ES-I3 (cell line): Measurements from ENCODE around the gene MYO16.

Experiments used
- H3K36me3 ChIP-seq: 2 replicates; pipeline ENCODE4 v1.6.1; 2013; ENCODE audit warnings: mild to moderate bottlenecking, low read length, control low read depth, moderate library complexity; ENCODE audit not compliant: insufficient read depth
- H3K4me1 ChIP-seq: 2 replicates; pipeline ENCODE4 v1.6.1; 2013; ENCODE audit warnings: mild to moderate bottlenecking, control low read depth, low read length; ENCODE audit not compliant: insufficient read depth
- H3K9ac ChIP-seq: 2 replicates; pipeline ENCODE4 v1.6.1; 2013; ENCODE audit warnings: low read depth, mild to moderate bottlenecking, low read length, moderate library complexity
- H3K9me3 ChIP-seq: 2 replicates; pipeline ENCODE4 v1.6.1; 2013; ENCODE audit warnings: mild to moderate bottlenecking, low read length, moderate library complexity; ENCODE audit not compliant: control insufficient read depth, insufficient read depth

The MYO16 gene

GRCh38 chr13:108629181-108629752, at the start of gene MYO16:
TSS of gene MYO16 (plus strand) at chr13:108629611. CDS start at chr13:108629845, 234 bp downstream.
- H3K36me3 ChIP-seq: no peaks in the 10 kb centered on the region
- H3K9me3 ChIP-seq: no peaks in the 10 kb centered on the region
- H3K4me1 ChIP-seq: no peaks in the 10 kb centered on the region
- H3K9ac ChIP-seq: no peak within 1 kb of the TSS

GRCh38 chr13:108586826-108587225, 42.6 kb upstream of the MYO16 start:
- Histone ChIP-seq H3K4me1 (no peaks in the 10 kb centered on the region), H3K9me3 (no peaks in the 10 kb centered on the region), H3K36me3 (no peaks in the 10 kb centered on the region), H3K9ac (no peak overlapping the region)

GRCh38 chr13:108588516-108588915, 40.9 kb upstream of the MYO16 start:
- Histone ChIP-seq H3K9ac (no peak overlapping the region), H3K36me3 (no peaks in the 10 kb centered on the region), H3K4me1 (no peaks in the 10 kb centered on the region), H3K9me3 (no peaks in the 10 kb centered on the region)

GRCh38 chr13:108594153-108594552, 35.3 kb upstream of the MYO16 start:
- Histone ChIP-seq H3K9me3 (no peaks in the 10 kb centered on the region), H3K4me1 (no peaks in the 10 kb centered on the region), H3K9ac (no peak overlapping the region), H3K36me3 (no peaks in the 10 kb centered on the region)

- Histone ChIP-seq H3K9ac (no peak overlapping the region), H3K9me3 (no peaks in the 10 kb centered on the region), H3K4me1 (no peaks in the 10 kb centered on the region), H3K36me3 (no peaks in the 10 kb centered on the region)
Observed at GRCh38 chr13:108595436-108596274, 33.8 kb upstream of the MYO16 start.

- H3K4me1 ChIP-seq: no peaks in the 10 kb centered on the region
- no peaks in the 10 kb centered on the region for H3K36me3 ChIP-seq
- H3K9ac ChIP-seq: no peak overlapping the region
- H3K9me3 ChIP-seq: no peaks in the 10 kb centered on the region
Observed at GRCh38 chr13:108597943-108598342, 31.5 kb upstream of the MYO16 start.

GRCh38 chr13:108606424-108606823, 23.0 kb upstream of the MYO16 start:
- no peak overlapping the region for H3K9ac ChIP-seq
- H3K9me3 ChIP-seq: peaks cover 4% of the 10 kb centered on the region; the same call in 1 of the 2 replicates
- no peaks in the 10 kb centered on the region for H3K36me3 ChIP-seq
- no peaks in the 10 kb centered on the region for H3K4me1 ChIP-seq

- Histone ChIP-seq H3K36me3 (no peaks in the 10 kb centered on the region), H3K4me1 (no peaks in the 10 kb centered on the region), H3K9me3 (peaks cover 4% of the 10 kb centered on the region; the same call in 1 of the 2 replicates), H3K9ac (no peak overlapping the region)
Observed at GRCh38 chr13:108609353-108609752, 20.1 kb upstream of the MYO16 start.

GRCh38 chr13:108610507-108610906, 18.9 kb upstream of the MYO16 start:
- no peaks in the 10 kb centered on the region for H3K4me1 ChIP-seq
- H3K9ac ChIP-seq: no peak overlapping the region
- peaks cover 4% of the 10 kb centered on the region; the same call in 1 of the 2 replicates for H3K9me3 ChIP-seq

GRCh38 chr13:108615241-108615640, 14.2 kb upstream of the MYO16 start:
- peaks cover 6% of the 10 kb centered on the region; the same call in 1 of the 2 replicates for H3K4me1 ChIP-seq
- no peaks in the 10 kb centered on the region for H3K9me3 ChIP-seq
- no peaks in the 10 kb centered on the region for H3K36me3 ChIP-seq
- H3K9ac ChIP-seq: no peak overlapping the region

More at GRCh38 chr13:108610507-108610906, 18.9 kb upstream of the MYO16 start:
- no peaks in the 10 kb centered on the region for H3K36me3 ChIP-seq

- H3K9me3 ChIP-seq: no peaks in the 10 kb centered on the region
- no peaks in the 10 kb centered on the region for H3K36me3 ChIP-seq
- peaks cover 6% of the 10 kb centered on the region; the same call in 1 of the 2 replicates for H3K4me1 ChIP-seq
- no peak overlapping the region for H3K9ac ChIP-seq
Observed at GRCh38 chr13:108618233-108618632, 11.2 kb upstream of the MYO16 start.

- Histone ChIP-seq H3K4me1 (peaks cover 6% of the 10 kb centered on the region; the same call in 1 of the 2 replicates), H3K9ac (no peak overlapping the region), H3K36me3 (no peaks in the 10 kb centered on the region), H3K9me3 (no peaks in the 10 kb centered on the region)
Observed at GRCh38 chr13:108621462-108621861, 7.9 kb upstream of the MYO16 start.

- Histone ChIP-seq H3K9me3 (no peaks in the 10 kb centered on the region), H3K9ac (no peak overlapping the region), H3K4me1 (no peaks in the 10 kb centered on the region), H3K36me3 (no peaks in the 10 kb centered on the region)
Observed at GRCh38 chr13:108624108-108624507, 5.3 kb upstream of the MYO16 start.

- H3K9ac ChIP-seq: no peak overlapping the region
- H3K9me3 ChIP-seq: no peaks in the 10 kb centered on the region
- H3K36me3 ChIP-seq: no peaks in the 10 kb centered on the region
- no peaks in the 10 kb centered on the region for H3K4me1 ChIP-seq
Observed at GRCh38 chr13:108624979-108625378, 4.4 kb upstream of the MYO16 start.

GRCh38 chr13:108629988-108630387, 577 bp downstream of the MYO16 start:
- no peaks in the 10 kb centered on the region for H3K36me3 ChIP-seq
- H3K9ac ChIP-seq: no peak overlapping the region
- H3K4me1 ChIP-seq: no peaks in the 10 kb centered on the region
- H3K9me3 ChIP-seq: no peaks in the 10 kb centered on the region
